ENCODE results near the gene PABPN1L.

DNA sequence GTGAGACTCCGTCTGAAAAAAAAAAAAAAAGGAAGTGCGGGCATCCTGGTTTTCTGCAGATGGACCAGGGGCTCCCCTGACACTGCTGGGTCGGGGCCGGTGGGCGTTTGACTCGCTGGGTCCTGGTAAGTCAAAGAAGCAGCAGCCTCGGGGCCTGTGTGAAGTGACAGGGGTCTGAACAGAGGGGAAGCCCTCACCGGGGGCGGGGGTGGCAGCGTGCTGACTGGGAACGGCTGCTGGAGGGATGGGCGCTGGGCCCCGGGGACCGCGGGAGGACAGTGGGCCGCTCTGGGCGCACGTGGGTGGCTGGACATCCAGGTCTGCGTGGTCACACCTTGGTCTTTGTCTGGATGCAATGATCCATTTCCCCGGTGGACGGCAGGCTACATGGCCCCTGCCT is 17.9 kb downstream of the PABPN1L start:
- TF ChIP-seq, protein P1, sequence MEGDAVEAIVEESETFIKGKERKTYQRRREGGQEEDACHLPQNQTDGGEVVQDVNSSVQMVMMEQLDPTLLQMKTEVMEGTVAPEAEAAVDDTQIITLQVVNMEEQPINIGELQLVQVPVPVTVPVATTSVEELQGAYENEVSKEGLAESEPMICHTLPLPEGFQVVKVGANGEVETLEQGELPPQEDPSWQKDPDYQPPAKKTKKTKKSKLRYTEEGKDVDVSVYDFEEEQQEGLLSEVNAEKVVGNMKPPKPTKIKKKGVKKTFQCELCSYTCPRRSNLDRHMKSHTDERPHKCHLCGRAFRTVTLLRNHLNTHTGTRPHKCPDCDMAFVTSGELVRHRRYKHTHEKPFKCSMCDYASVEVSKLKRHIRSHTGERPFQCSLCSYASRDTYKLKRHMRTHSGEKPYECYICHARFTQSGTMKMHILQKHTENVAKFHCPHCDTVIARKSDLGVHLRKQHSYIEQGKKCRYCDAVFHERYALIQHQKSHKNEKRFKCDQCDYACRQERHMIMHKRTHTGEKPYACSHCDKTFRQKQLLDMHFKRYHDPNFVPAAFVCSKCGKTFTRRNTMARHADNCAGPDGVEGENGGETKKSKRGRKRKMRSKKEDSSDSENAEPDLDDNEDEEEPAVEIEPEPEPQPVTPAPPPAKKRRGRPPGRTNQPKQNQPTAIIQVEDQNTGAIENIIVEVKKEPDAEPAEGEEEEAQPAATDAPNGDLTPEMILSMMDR (IDR thresholded peaks at IDR 0.05), result no peak
- TF ChIP-seq POLR2AphosphoS5 (IDR thresholded peaks at IDR 0.05; ENCODE audit: insufficient read depth in 1 of 2, low read depth in 1 of 2), result no peak

All from vagina (tissue), 2 donors.